ENCODE results near the gene SKI.
A peak's percentile ranks its signal among the peaks of the same experiment; 100 is the strongest.
"Not testable (repeated sequence)": the region's sequence is repeated elsewhere in the genome, so short reads cannot be mapped to it uniquely, and the experiment has no call there.

The SKI gene

DNA sequence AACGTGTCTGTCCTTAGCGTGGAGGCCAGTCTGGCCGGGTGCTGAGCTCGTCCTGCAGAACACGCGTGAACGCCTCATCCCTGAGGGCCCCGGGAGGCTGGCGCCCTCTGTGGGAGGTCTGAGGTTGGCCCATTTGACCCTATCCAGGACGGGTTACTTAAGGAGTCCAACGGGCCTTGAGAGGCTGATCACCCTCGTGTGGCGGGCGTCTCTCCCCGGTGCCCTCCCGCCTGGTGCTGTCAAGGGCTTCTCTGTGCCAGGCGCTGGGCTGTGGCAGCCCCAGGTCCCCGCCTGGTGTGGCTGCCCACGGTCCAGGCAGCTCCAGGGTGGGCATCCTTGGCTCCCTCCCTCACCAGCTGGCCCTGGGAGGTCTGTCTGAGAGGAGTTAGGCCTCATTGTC, 9.7 kb downstream of the SKI start:
- Mint-ChIP-seq H3K4me3 (peak overlapping the region; percentile 43), H3K27me3 (ENCODE audit: low read depth) (no peaks in the 10 kb centered on the region), H3K9me3 (no peaks in the 10 kb centered on the region), H3K36me3 (ENCODE audit: low read depth) (peaks cover 34% of the 10 kb centered on the region), H3K27ac (no peak overlapping the region), H3K4me1 (ENCODE audit: low read depth) (peaks cover 63% of the 10 kb centered on the region)

- H3K4me3 Mint-ChIP-seq = no peak overlapping the region
- H3K27me3 Mint-ChIP-seq (ENCODE audit: low read depth) = no peaks in the 10 kb centered on the region
- peaks cover 58% of the 10 kb centered on the region for H3K4me1 Mint-ChIP-seq (ENCODE audit: low read depth)
- H3K27ac Mint-ChIP-seq = no peak overlapping the region
- H3K9me3 Mint-ChIP-seq = no peaks in the 10 kb centered on the region
- H3K36me3 Mint-ChIP-seq (ENCODE audit: low read depth) = peaks cover 34% of the 10 kb centered on the region
Observed at GRCh38 chr1:2238361-2239012, 10.4 kb downstream of the SKI start.

GRCh38 chr1:2239013-2239370, 10.9 kb downstream of the SKI start:
- H3K4me1 Mint-ChIP-seq (ENCODE audit: low read depth) = peaks cover 53% of the 10 kb centered on the region
- no peak overlapping the region for H3K27ac Mint-ChIP-seq
- H3K27me3 Mint-ChIP-seq (ENCODE audit: low read depth) = no peaks in the 10 kb centered on the region
- H3K4me3 Mint-ChIP-seq = no peak overlapping the region
- peaks cover 34% of the 10 kb centered on the region for H3K36me3 Mint-ChIP-seq (ENCODE audit: low read depth)
- no peaks in the 10 kb centered on the region for H3K9me3 Mint-ChIP-seq

- H3K36me3 Mint-ChIP-seq (ENCODE audit: low read depth) = peaks cover 34% of the 10 kb centered on the region
- no peaks in the 10 kb centered on the region for H3K27me3 Mint-ChIP-seq (ENCODE audit: low read depth)
- H3K27ac Mint-ChIP-seq = no peak overlapping the region
- H3K4me1 Mint-ChIP-seq (ENCODE audit: low read depth) = peaks cover 49% of the 10 kb centered on the region
- H3K4me3 Mint-ChIP-seq = no peak overlapping the region
- H3K9me3 Mint-ChIP-seq = no peaks in the 10 kb centered on the region
Observed at GRCh38 chr1:2239384-2239985, 11.4 kb downstream of the SKI start.

- Mint-ChIP-seq H3K27ac (peak overlapping the region; percentile 1), H3K9me3 (no peaks in the 10 kb centered on the region), H3K36me3 (ENCODE audit: low read depth) (peaks cover 37% of the 10 kb centered on the region), H3K4me3 (peak overlapping the region; percentile 56), H3K27me3 (ENCODE audit: low read depth) (no peaks in the 10 kb centered on the region), H3K4me1 (ENCODE audit: low read depth) (peaks cover 46% of the 10 kb centered on the region)
Observed at GRCh38 chr1:2240270-2241156, 12.4 kb downstream of the SKI start.

DNA sequence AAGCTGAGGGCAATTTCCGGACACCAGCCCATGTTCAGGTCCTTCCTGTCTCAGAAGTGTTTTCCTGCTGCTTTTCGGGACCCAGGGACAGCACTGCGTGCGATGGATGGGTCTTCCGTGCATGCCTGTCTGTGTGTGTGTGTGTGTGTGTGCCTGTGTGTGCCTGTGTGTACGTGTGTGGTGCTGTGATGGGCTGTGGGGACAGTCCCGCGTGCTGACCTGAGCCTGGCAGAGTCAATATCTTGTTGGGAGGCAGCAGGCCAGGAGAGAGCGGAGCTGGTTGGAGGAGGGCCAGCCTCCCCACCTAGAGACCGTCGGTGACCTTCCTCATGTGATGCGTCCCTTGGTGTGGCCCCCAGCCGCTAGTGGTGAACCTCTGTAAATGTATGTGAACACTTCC, 13.7 kb downstream of the SKI start:
- Mint-ChIP-seq H3K4me3 (no peak overlapping the region), H3K4me1 (ENCODE audit: low read depth) (peaks cover 43% of the 10 kb centered on the region), H3K9me3 (no peaks in the 10 kb centered on the region), H3K27ac (no peak overlapping the region), H3K27me3 (ENCODE audit: low read depth) (no peaks in the 10 kb centered on the region), H3K36me3 (ENCODE audit: low read depth) (peaks cover 36% of the 10 kb centered on the region)

- no peaks in the 10 kb centered on the region for H3K27me3 Mint-ChIP-seq (ENCODE audit: low read depth)
- H3K4me1 Mint-ChIP-seq (ENCODE audit: low read depth) = peaks cover 34% of the 10 kb centered on the region
- no peak overlapping the region for H3K27ac Mint-ChIP-seq
- H3K9me3 Mint-ChIP-seq = no peaks in the 10 kb centered on the region
- H3K36me3 Mint-ChIP-seq (ENCODE audit: low read depth) = peaks cover 31% of the 10 kb centered on the region
- H3K4me3 Mint-ChIP-seq = no peak overlapping the region
Observed at GRCh38 chr1:2242814-2243725, 15.0 kb downstream of the SKI start.

DNA sequence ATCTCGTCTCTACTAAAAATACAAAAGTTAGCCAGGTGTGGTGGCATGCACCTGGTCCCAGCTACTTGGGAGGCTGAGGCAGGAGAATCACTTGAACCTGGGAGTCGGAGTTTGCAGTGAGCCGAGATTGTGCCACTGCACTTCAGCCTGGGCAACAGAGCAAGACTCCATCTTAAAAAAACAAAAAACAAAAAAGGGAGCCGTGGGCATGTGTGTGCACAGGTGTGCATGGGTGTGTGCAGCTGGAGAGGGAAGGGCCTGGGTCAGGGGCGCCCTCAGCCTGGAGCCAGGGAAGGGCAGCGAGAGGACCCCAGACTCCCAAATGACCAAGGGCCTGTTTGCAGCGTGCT, 18.9 kb downstream of the SKI start:
- not testable (repeated sequence) for H3K27ac Mint-ChIP-seq; H3K9me3 Mint-ChIP-seq; H3K27me3 Mint-ChIP-seq (ENCODE audit: low read depth); H3K4me3 Mint-ChIP-seq
- Mint-ChIP-seq H3K4me1 (ENCODE audit: low read depth) (peaks cover 14% of the 10 kb centered on the region), H3K36me3 (ENCODE audit: low read depth) (peaks cover 23% of the 10 kb centered on the region)

- Mint-ChIP-seq H3K27ac (no peak overlapping the region), H3K9me3 (peaks cover 4% of the 10 kb centered on the region), H3K36me3 (ENCODE audit: low read depth) (peaks cover 21% of the 10 kb centered on the region), H3K4me3 (no peak overlapping the region), H3K27me3 (ENCODE audit: low read depth) (no peaks in the 10 kb centered on the region), H3K4me1 (ENCODE audit: low read depth) (peaks cover 16% of the 10 kb centered on the region)
Observed at GRCh38 chr1:2247760-2248126, 19.6 kb downstream of the SKI start.

DNA sequence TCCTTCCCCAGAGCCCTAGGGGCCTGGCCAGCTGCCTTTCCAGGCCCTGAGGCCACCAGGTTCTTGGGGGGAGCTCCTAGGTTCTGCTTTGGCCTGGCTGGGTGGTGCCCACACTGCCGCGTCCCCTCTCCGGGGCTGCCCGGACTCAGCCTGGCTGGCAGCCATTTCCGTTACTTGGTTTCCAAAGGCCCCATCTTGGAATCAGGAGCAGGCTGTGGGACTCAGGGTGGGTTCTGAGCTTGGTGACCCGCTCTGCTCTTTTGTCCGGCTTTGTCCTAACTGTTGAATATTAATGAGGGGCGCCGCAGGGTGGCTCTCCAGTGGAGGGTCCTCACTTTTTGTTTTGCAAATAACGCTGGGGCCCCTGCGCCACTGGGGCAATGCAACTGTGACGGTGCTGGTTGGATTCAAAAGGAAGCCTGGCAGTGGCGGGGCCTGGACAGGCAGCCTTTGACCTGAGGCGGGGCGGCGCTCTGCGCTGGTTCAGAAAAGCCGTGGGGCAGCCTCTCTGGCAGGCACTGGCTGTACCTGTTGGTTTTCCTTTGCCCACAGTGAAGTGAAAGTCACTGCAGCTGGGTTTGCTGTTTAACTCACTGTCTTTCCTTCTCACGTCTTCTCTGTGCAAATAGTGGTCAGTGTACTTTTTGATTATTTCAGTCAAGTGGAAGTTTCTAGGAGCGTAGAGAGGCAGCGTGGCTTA, 20.2 kb downstream of the SKI start:
- Mint-ChIP-seq H3K4me1 (ENCODE audit: low read depth) (peaks cover 16% of the 10 kb centered on the region), H3K9me3 (peaks cover 4% of the 10 kb centered on the region)

DNA sequence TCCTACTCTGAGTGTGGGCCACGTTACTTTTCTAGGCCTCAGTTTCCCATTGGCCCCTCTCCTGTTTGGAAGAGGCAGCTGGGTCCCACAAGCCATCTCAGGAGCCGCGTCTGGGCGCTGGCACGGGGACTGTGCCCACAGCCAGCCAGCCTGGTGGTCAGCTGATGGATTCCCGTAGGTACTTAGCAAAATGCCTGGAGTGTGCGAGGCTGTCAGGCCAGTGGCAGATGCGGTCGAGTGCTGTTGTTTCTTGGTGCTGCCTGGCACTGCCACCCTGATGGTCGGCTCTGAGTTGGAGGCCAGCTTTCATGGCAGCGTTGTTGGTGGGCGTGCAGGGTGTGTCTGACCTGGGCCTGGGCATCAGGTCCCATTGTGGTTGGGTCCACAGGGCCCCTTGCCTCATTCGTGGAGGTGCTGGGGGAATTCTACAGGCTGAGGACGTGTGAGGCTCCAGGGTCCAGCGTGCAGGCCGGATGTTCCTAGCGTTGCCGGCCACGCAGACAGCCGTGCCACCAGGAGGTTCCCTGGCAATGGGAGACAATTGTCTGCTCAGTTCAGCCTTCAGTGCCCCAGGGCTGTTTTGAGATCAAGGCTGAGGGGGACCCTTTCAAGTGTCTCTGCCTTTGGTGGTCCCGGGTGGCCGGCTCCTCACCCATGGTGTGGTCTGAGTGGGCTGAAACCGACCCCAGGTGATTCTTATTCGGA, 20.9 kb downstream of the SKI start:
- Mint-ChIP-seq H3K27me3 (ENCODE audit: low read depth) (no peaks in the 10 kb centered on the region), H3K9me3 (peaks cover 4% of the 10 kb centered on the region), H3K27ac (no peak overlapping the region), H3K36me3 (ENCODE audit: low read depth) (peaks cover 28% of the 10 kb centered on the region), H3K4me3 (no peak overlapping the region), H3K4me1 (ENCODE audit: low read depth) (peaks cover 16% of the 10 kb centered on the region)

More for the DNA sequence above, 20.2 kb downstream of the SKI start:
- peaks cover 25% of the 10 kb centered on the region for H3K36me3 Mint-ChIP-seq (ENCODE audit: low read depth)
- no peak overlapping the region for H3K4me3 Mint-ChIP-seq
- H3K27me3 Mint-ChIP-seq (ENCODE audit: low read depth) = no peaks in the 10 kb centered on the region
- no peak overlapping the region for H3K27ac Mint-ChIP-seq

DNA sequence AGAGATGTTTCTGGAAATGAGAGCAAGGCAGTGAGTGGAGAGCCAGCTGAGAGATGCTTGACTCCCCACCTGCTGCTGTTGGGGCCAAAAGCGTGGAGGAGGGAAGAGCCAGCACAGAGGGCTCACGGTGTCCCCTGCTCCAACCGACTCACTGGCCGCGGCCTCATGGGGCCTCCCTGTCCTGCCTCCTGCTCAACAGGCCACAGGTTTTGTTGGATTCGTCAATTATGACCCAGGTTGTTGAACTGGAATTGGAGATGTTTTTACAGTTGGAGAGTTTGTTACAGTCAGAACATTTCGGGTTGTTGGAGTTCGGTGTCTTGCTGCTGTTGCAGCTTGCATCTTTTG, 21.4 kb downstream of the SKI start:
- Mint-ChIP-seq H3K27ac (no peak overlapping the region), H3K27me3 (ENCODE audit: low read depth) (no peaks in the 10 kb centered on the region), H3K4me1 (ENCODE audit: low read depth) (peaks cover 18% of the 10 kb centered on the region), H3K4me3 (no peak overlapping the region), H3K9me3 (peaks cover 4% of the 10 kb centered on the region), H3K36me3 (ENCODE audit: low read depth) (peaks cover 31% of the 10 kb centered on the region)

GRCh38 chr1:2250721-2251281, 22.7 kb downstream of the SKI start:
- Mint-ChIP-seq H3K4me1 (ENCODE audit: low read depth) (peaks cover 18% of the 10 kb centered on the region), H3K9me3 (peaks cover 4% of the 10 kb centered on the region), H3K36me3 (ENCODE audit: low read depth) (peaks cover 30% of the 10 kb centered on the region), H3K4me3 (no peak overlapping the region), H3K27me3 (ENCODE audit: low read depth) (no peaks in the 10 kb centered on the region), H3K27ac (no peak overlapping the region)

All from T-helper 1 cell treated with Interleukin-12 subunit alpha and Interleukin-12 subunit beta and Interleukin-4 antibody, amounts not matched to agents 30 μg/mL and 1 μg/mL, for 36 hours (primary cell).